ENCODE data around the gene RAB35. TPM values are rescaled to one million over a fixed set of nuclear protein-coding genes. Genes with fewer than 3 reads are reported as not detected.

Gene RAB35
- total and polyA plus RNA-seq, 2 donors (not counting 1 experiment from before 2014, with no cell fraction given), result 20.4 to 52.9 TPM

DNA sequence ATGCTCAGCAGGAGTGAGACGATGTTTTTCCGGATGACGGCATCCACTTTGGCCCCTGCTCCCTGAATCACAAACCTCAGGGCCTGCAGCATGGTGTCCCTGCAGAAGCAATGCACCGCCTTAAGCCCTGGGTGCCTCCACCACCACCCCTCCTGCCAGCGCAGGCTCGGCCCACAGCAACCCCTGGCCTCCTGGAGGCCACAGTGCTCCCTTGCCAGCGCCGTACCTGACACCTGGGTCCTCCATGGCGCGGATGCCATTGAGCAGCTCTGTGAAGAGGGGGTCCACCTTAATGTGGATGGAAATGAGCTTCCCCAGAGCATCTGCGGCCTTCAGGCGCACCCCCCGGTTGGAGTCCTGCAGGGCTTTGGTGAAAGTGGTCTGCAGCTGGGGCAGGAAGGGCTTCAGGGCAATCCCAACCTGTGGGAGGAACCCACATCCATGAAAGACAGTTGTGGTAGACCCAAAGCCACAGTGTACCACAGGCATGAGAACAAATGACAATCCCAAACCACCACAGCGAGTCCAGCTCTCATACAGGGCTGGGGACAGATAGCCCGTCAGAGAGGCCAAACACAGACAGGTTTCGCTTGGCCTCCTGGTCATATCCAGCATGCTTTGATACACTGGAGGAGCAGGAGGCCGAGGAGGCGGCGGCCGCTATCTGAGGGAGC is 17.9 kb upstream of the RAB35 start:
- Mint-ChIP-seq H3K4me3 (no peak overlapping the region), H3K4me1 (peaks cover 22% of the 10 kb centered on the region), H3K9me3 (ENCODE audit: insufficient read depth) (no peaks in the 10 kb centered on the region), H3K27me3 (no peaks in the 10 kb centered on the region), H3K27ac (no peak overlapping the region)
- no peak overlapping the region for H3K9ac ChIP-seq (ENCODE audit: low read length)
- peaks cover 7 to 95% of the 10 kb centered on the region in 2 experiments for H3K36me3 ChIP-seq (replicated peaks in 1 of 2; ENCODE audit: control extremely low read depth in 1 of 2, control insufficient read depth in 1 of 2, extremely low read depth in 1 of 2, insufficient read depth in 2 of 2, low read length in 1 of 2)
- ChIA-PET CTCF (no interaction called here), POLR2A (no interaction called here)
- TF ChIP-seq, protein P1, sequence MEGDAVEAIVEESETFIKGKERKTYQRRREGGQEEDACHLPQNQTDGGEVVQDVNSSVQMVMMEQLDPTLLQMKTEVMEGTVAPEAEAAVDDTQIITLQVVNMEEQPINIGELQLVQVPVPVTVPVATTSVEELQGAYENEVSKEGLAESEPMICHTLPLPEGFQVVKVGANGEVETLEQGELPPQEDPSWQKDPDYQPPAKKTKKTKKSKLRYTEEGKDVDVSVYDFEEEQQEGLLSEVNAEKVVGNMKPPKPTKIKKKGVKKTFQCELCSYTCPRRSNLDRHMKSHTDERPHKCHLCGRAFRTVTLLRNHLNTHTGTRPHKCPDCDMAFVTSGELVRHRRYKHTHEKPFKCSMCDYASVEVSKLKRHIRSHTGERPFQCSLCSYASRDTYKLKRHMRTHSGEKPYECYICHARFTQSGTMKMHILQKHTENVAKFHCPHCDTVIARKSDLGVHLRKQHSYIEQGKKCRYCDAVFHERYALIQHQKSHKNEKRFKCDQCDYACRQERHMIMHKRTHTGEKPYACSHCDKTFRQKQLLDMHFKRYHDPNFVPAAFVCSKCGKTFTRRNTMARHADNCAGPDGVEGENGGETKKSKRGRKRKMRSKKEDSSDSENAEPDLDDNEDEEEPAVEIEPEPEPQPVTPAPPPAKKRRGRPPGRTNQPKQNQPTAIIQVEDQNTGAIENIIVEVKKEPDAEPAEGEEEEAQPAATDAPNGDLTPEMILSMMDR (IDR thresholded peaks at IDR 0.05), result no peak
- TF ChIP-seq EZH2 (IDR thresholded peaks at IDR 0.05; ENCODE audit: borderline replicate concordance, insufficient read depth, low read depth, low read length, poor library complexity, severe bottlenecking), result no peak
- no peak overlapping the region for H2AFZ ChIP-seq (ENCODE audit: insufficient read depth, low read depth, low read length, poor library complexity, severe bottlenecking)
- peaks cover 10% of the 10 kb centered on the region for H4K20me1 ChIP-seq (ENCODE audit: control insufficient read depth, insufficient read depth, low read length, poor library complexity, severe bottlenecking)
- ATAC-seq (ENCODE audit: low read depth) (no peak), DNase-seq (no peak)
- 98% methylated on average over 20 of the region's 20 CpGs for WGBS (ENCODE audit: insufficient coverage)
- H3K79me2 ChIP-seq (ENCODE audit: control insufficient read depth, insufficient read depth, low read length), result no peaks in the 10 kb centered on the region
- intact Hi-C loops (cut with micrococcal nuclease), result no loop called here
- H3K27me3 ChIP-seq (replicated peaks in 1 of 4; ENCODE audit: control extremely low read depth in 1 of 4, control insufficient read depth in 3 of 4, insufficient read depth in 4 of 4, low read length in 3 of 4), result no peaks in the 10 kb centered on the region
- no peak overlapping the region for H3K4me3 ChIP-seq (ENCODE audit: control extremely low read depth in 1 of 5, extremely low read depth in 1 of 5, insufficient read depth in 1 of 5, low read depth in 2 of 5, low read length in 4 of 5)
- no peak overlapping the region for H3K4me2 ChIP-seq (replicated peaks; ENCODE audit: low read depth, low read length, poor library complexity, severe bottlenecking)
- peaks cover 20 to 31% of the 10 kb centered on the region in 2 donors for H3K4me1 ChIP-seq (ENCODE audit: control insufficient read depth in 2 of 2, insufficient read depth in 2 of 2, low read length in 2 of 2)
- H3K27ac ChIP-seq (ENCODE audit: low read length in 2 of 2), result no peak overlapping the region
- no peaks in the 10 kb centered on the region for H3K9me3 ChIP-seq (ENCODE audit: control extremely low read depth in 1 of 3, control insufficient read depth in 2 of 3, insufficient read depth in 1 of 3, low read length in 2 of 3)

DNA sequence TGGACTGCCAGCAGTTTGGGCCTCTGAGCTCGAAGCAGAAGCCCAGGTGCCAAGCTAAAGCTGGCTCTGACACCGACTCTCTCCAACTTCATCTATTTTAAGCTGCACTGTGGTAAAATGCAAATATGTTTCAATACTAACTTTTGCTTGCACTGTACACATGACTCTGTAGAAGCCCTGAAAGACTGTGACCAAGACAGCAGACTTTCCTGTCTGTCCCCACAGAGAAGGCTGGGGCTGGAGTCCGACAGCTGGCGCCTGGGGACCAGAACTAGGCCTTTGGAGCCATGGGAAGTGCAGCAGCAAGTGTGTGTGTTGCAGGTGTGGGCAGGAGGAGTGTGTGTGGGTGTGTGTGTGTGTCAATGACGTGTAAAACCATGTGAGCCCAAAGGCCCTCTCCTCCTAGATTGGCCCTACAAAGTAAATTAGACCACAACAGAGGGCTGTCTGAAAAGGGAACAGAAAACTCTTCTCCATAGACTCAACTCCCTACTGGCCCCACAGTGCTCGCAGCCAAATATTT is 16.4 kb upstream of the RAB35 start:
- no peaks in the 10 kb centered on the region for H3K9me3 ChIP-seq (ENCODE audit: control extremely low read depth in 1 of 3, control insufficient read depth in 2 of 3, insufficient read depth in 1 of 3, low read length in 2 of 3)
- Mint-ChIP-seq H3K4me1 (peaks cover 22% of the 10 kb centered on the region), H3K4me3 (peak overlapping the region; percentile 20), H3K9me3 (ENCODE audit: insufficient read depth) (no peaks in the 10 kb centered on the region), H3K27me3 (no peaks in the 10 kb centered on the region), H3K27ac (peak overlapping the region; percentile 80)
- peaks cover 10% of the 10 kb centered on the region for H4K20me1 ChIP-seq (ENCODE audit: control insufficient read depth, insufficient read depth, low read length, poor library complexity, severe bottlenecking)
- peak overlapping the region; percentile 0 for H3K9ac ChIP-seq (ENCODE audit: low read length)
- H3K4me2 ChIP-seq (replicated peaks; ENCODE audit: low read depth, low read length, poor library complexity, severe bottlenecking), result peak overlapping the region; percentile 60
- no peak overlapping the region for H2AFZ ChIP-seq (ENCODE audit: insufficient read depth, low read depth, low read length, poor library complexity, severe bottlenecking)
- intact Hi-C loops (cut with micrococcal nuclease), result loop anchor here (2.0 kb wide), 1 partner anchor 16 kb away; the partner anchor contains the start of gene RAB35
- peak overlapping the region; percentile 37 to 62 for H3K27ac ChIP-seq (ENCODE audit: low read length in 2 of 2)
- TF ChIP-seq, protein P1 (IDR thresholded peaks at IDR 0.05), result no peak
- TF ChIP-seq EZH2 (IDR thresholded peaks at IDR 0.05; ENCODE audit: borderline replicate concordance, insufficient read depth, low read depth, low read length, poor library complexity, severe bottlenecking), result no peak
- DNase-seq (peak; percentile 75), ATAC-seq (ENCODE audit: low read depth) (peak; percentile 89)
- peaks cover 5 to 93% of the 10 kb centered on the region in 2 experiments for H3K36me3 ChIP-seq (replicated peaks in 1 of 2; ENCODE audit: control extremely low read depth in 1 of 2, control insufficient read depth in 1 of 2, extremely low read depth in 1 of 2, insufficient read depth in 2 of 2, low read length in 1 of 2)
- 39% methylated on average over 3 of the region's 6 CpGs for WGBS (ENCODE audit: insufficient coverage)
- POLR2A ChIA-PET, result interaction anchor here (0.6 to 1.8 kb wide), 2 partner anchors 15 to 27 kb away, joined by 3 to 22 read pairs; partner anchors contain the start of gene RAB35
- peak overlapping the region in 1 of 5 experiments; percentile 14 for H3K4me3 ChIP-seq (ENCODE audit: control extremely low read depth in 1 of 5, extremely low read depth in 1 of 5, insufficient read depth in 1 of 5, low read depth in 2 of 5, low read length in 4 of 5)
- H3K4me1 ChIP-seq (ENCODE audit: control insufficient read depth in 2 of 2, insufficient read depth in 2 of 2, low read length in 2 of 2), result peaks cover 20 to 31% of the 10 kb centered on the region in 2 donors
- CTCF ChIA-PET, result interaction anchor here (1.0 to 1.4 kb wide), 3 partner anchors 15 to 46 kb away, joined by 3 read pairs; no protein-coding TSS in a partner anchor
- H3K79me2 ChIP-seq (ENCODE audit: control insufficient read depth, insufficient read depth, low read length), result no peaks in the 10 kb centered on the region
- H3K27me3 ChIP-seq (replicated peaks in 1 of 4; ENCODE audit: control extremely low read depth in 1 of 4, control insufficient read depth in 3 of 4, insufficient read depth in 4 of 4, low read length in 3 of 4), result no peaks in the 10 kb centered on the region
